Loucy (cell line): ENCODE measurements around the gene CTNNAL1.
A peak's percentile ranks its signal among the peaks of the same experiment; 100 is the strongest.

Source experiments
- H2AFZ ChIP-seq: fragments of 200-600 bp; sonication (generic); 2 replicates; pipeline ENCODE4 v1.6.0; 2016; ENCODE audit warnings: antibody characterized with exemption, mild to moderate bottlenecking, low read length, moderate library complexity
- H3F3A ChIP-seq: fragments of 200-600 bp; 2 replicates; pipeline ENCODE4 v1.6.0; 2016; ENCODE audit warnings: antibody characterized with exemption, low read depth, mild to moderate bottlenecking
- H3K27me3 ChIP-seq: fragments of 200-600 bp; sonication (generic); 2 replicates; pipeline ENCODE4 v1.6.1; 2014; ENCODE audit warnings: low read length, mild to moderate bottlenecking; ENCODE audit not compliant: insufficient read depth, poor library complexity, severe bottlenecking
- H3K36me3 ChIP-seq: fragments of 200-600 bp; sonication (generic); 2 replicates; pipeline ENCODE4 v1.6.1; 2016; ENCODE audit warnings: low read length; ENCODE audit not compliant: insufficient read depth
- H3K4me1 ChIP-seq: fragments of 200-600 bp; sonication (generic); 2 replicates; pipeline ENCODE4 v1.5.1; 2014; ENCODE audit warnings: low read length, mild to moderate bottlenecking; ENCODE audit not compliant: insufficient read depth, poor library complexity, severe bottlenecking
- H3K4me2 ChIP-seq: fragments of 200-600 bp; sonication (generic); 2 replicates; pipeline ENCODE4 v1.6.0; 2014; ENCODE audit warnings: antibody characterized with exemption, low read length, low read depth, mild to moderate bottlenecking; ENCODE audit not compliant: poor library complexity, severe bottlenecking
- H3K4me3 ChIP-seq: fragments of 200-600 bp; sonication (generic); 2 replicates; pipeline ENCODE4 v1.5.1; 2014; ENCODE audit warnings: low read length, mild to moderate bottlenecking, mixed read lengths; ENCODE audit not compliant: poor library complexity, severe bottlenecking
- H3K79me2 ChIP-seq: fragments of 200-600 bp; sonication (generic); 2 replicates; pipeline ENCODE4 v1.6.1; 2014; ENCODE audit warnings: low read length; ENCODE audit not compliant: insufficient read depth
- H3K9ac ChIP-seq: fragments of 200-600 bp; sonication (generic); 2 replicates; pipeline ENCODE4 v1.6.0; 2014; ENCODE audit warnings: mild to moderate bottlenecking, low read depth, low read length, moderate library complexity; ENCODE audit not compliant: poor library complexity, severe bottlenecking
- H3K9me2 ChIP-seq: fragments of 200-600 bp; sonication (generic); replicated peaks from 2 replicates; pipeline ENCODE4 v1.6.1; 2016; ENCODE audit warnings: low read depth, low read length, mixed read lengths
- H3K9me3 ChIP-seq: fragments of 200-600 bp; sonication (generic); 2 replicates; pipeline ENCODE4 v1.6.1; 2014; ENCODE audit warnings: mild to moderate bottlenecking, antibody characterized with exemption, low read length, low read depth; ENCODE audit not compliant: insufficient read depth
- H4K20me1 ChIP-seq: fragments of 200-600 bp; sonication (generic); 2 replicates; pipeline ENCODE4 v1.6.0; 2014; ENCODE audit warnings: antibody characterized with exemption, low read length, mild to moderate bottlenecking; ENCODE audit not compliant: insufficient read depth, poor library complexity, severe bottlenecking
- EZH2phosphoT487 ChIP-seq: fragments of 200-600 bp; IDR thresholded peaks from 2 replicates; pipeline ENCODE4 v1.6.1; 2018; ENCODE audit warnings: antibody characterized with exemption, mild to moderate bottlenecking, moderate library complexity, borderline replicate concordance
- TF ChIP-seq, protein P1 (sequence below): fragments of 200-600 bp; sonication (generic); conservative IDR thresholded peaks from 2 replicates; pipeline ENCODE4 v1.5.1; 2014; ENCODE audit warnings: mild to moderate bottlenecking, antibody characterized with exemption, low read length

Gene CTNNAL1

GRCh38 chr9:109028457-109028856 is 15.2 kb upstream of the CTNNAL1 start:
- H3K27me3 ChIP-seq, result no peaks in the 10 kb centered on the region
- TF ChIP-seq, protein P1, sequence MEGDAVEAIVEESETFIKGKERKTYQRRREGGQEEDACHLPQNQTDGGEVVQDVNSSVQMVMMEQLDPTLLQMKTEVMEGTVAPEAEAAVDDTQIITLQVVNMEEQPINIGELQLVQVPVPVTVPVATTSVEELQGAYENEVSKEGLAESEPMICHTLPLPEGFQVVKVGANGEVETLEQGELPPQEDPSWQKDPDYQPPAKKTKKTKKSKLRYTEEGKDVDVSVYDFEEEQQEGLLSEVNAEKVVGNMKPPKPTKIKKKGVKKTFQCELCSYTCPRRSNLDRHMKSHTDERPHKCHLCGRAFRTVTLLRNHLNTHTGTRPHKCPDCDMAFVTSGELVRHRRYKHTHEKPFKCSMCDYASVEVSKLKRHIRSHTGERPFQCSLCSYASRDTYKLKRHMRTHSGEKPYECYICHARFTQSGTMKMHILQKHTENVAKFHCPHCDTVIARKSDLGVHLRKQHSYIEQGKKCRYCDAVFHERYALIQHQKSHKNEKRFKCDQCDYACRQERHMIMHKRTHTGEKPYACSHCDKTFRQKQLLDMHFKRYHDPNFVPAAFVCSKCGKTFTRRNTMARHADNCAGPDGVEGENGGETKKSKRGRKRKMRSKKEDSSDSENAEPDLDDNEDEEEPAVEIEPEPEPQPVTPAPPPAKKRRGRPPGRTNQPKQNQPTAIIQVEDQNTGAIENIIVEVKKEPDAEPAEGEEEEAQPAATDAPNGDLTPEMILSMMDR, result no peak
- no peak for TF ChIP-seq EZH2phosphoT487
- no peaks in the 10 kb centered on the region for H3K79me2 ChIP-seq

GRCh38 chr9:109027176-109027575 is 13.9 kb upstream of the CTNNAL1 start:
- no peaks in the 10 kb centered on the region for H3K9me3 ChIP-seq
- no peaks in the 10 kb centered on the region for H3F3A ChIP-seq
- H3K4me3 ChIP-seq, result no peak overlapping the region
- TF ChIP-seq EZH2phosphoT487, result no peak
- TF ChIP-seq, protein P1, result no peak
- peaks cover 7% of the 10 kb centered on the region for H3K4me1 ChIP-seq
- peaks cover 35% of the 10 kb centered on the region; the same call in 1 of the 2 replicates for H3K36me3 ChIP-seq
- no peak overlapping the region for H3K9ac ChIP-seq
- H4K20me1 ChIP-seq, result peaks cover 2% of the 10 kb centered on the region
- peak overlapping the region; percentile 6 for H3K4me2 ChIP-seq
- no peaks in the 10 kb centered on the region for H3K9me2 ChIP-seq
- H2AFZ ChIP-seq, result no peak overlapping the region
- H3K27me3 ChIP-seq, result no peaks in the 10 kb centered on the region
- no peaks in the 10 kb centered on the region for H3K79me2 ChIP-seq

More at GRCh38 chr9:109028457-109028856, 15.2 kb upstream of the CTNNAL1 start:
- no peak overlapping the region for H3K4me2 ChIP-seq
- peaks cover 47% of the 10 kb centered on the region; the same call in 1 of the 2 replicates for H3K36me3 ChIP-seq
- no peak overlapping the region for H2AFZ ChIP-seq
- H3K9me2 ChIP-seq, result no peaks in the 10 kb centered on the region
- H4K20me1 ChIP-seq, result peaks cover 2% of the 10 kb centered on the region
- no peak overlapping the region for H3K9ac ChIP-seq
- peaks cover 7% of the 10 kb centered on the region for H3K4me1 ChIP-seq
- H3K4me3 ChIP-seq, result no peak overlapping the region
- H3K9me3 ChIP-seq, result no peaks in the 10 kb centered on the region
- H3F3A ChIP-seq, result no peaks in the 10 kb centered on the region

DNA sequence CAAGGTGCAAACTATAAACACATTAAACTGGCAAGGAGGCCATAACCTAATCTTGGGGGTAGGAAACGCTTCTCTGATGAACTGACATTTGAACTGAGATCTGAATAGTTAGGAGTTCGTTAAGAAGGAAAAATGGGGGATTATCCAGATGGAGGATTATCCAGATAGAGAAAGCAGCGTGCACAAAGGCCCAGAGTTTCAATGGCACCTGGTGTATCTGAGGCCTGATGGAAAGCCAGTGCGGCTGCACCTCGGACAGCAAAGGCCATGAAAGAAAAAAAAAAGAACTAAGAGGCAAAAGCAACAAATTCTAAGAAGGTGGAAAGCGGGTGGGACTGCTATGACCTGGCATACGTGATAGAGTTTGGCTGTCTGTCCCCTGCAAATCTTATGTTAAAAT is 13.0 kb upstream of the CTNNAL1 start:
- Histone ChIP-seq H3K9ac (no peak overlapping the region), H3K9me2 (no peaks in the 10 kb centered on the region), H3K4me2 (no peak overlapping the region), H3K79me2 (no peaks in the 10 kb centered on the region), H3K4me3 (no peak overlapping the region), H2AFZ (no peak overlapping the region), H4K20me1 (peaks cover 2% of the 10 kb centered on the region), H3K9me3 (no peaks in the 10 kb centered on the region), H3F3A (no peaks in the 10 kb centered on the region), H3K27me3 (no peaks in the 10 kb centered on the region), H3K36me3 (peaks cover 28% of the 10 kb centered on the region; the same call in 1 of the 2 replicates), H3K4me1 (peaks cover 7% of the 10 kb centered on the region)
- TF ChIP-seq EZH2phosphoT487, result no peak
- TF ChIP-seq, protein P1, result no peak
